Uterus (tissue), 4 donors: ENCODE results near the gene TBC1D10A. TPM values are rescaled to one million over a fixed set of nuclear protein-coding genes. Genes with fewer than 3 reads are reported as not detected.

Experiments used
- DNase-seq, 2 donors: peaks; one replicate each; pipeline ENCODE4 v3.0.0-alpha.2; 2019 to 2020
- H3K27ac ChIP-seq, 2 donors: fragments of 200-600 bp; sonication (generic); 1 replicate in 1 of 2; 2 replicates in 1 of 2; pipeline ENCODE4 v1.5.1; 2016 to 2018
- H3K27me3 ChIP-seq, 2 donors: fragments of 200-600 bp; sonication (generic); one replicate each; pipeline ENCODE4 v1.5.1; 2018 to 2019; ENCODE audit warnings: control low read depth in 1 of 2
- H3K36me3 ChIP-seq, 2 donors: fragments of 200-600 bp; sonication (generic); one replicate each; pipeline ENCODE4 v1.5.1; 2019; ENCODE audit warnings: control low read depth in 1 of 2
- H3K4me1 ChIP-seq, 2 donors: fragments of 200-600 bp; sonication (generic); one replicate each; pipeline ENCODE4 v1.5.1; 2018 to 2019; ENCODE audit warnings: control low read depth in 1 of 2
- H3K4me3 ChIP-seq, 2 donors: fragments of 200-600 bp; sonication (generic); 1 replicate in 1 of 2; 2 replicates in 1 of 2; pipeline ENCODE4 v1.5.1; 2018 to 2019; ENCODE audit warnings: mild to moderate bottlenecking in 1 of 2
- H3K9me3 ChIP-seq, 2 donors: fragments of 200-600 bp; sonication (generic); one replicate each; pipeline ENCODE4 v1.5.1; 2019; ENCODE audit warnings: control low read depth in 1 of 2
- POLR2A ChIP-seq, 2 donors: fragments of 450-650 bp; IDR thresholded peaks; one replicate each; pipeline ENCODE4 v1.6.1; 2016; ENCODE audit warnings: antibody characterized with exemption in 2 of 2, mild to moderate bottlenecking in 1 of 2, moderate library complexity in 1 of 2
- intact Hi-C: fragments of 100-400 bp; cut with DNase I; formaldehyde crosslinking; loops from one replicate; pipeline ENCODE4 v1.15.1; 2023; ENCODE audit warnings: low total_unique reads
- total RNA-seq, 4 donors: library from RNA; depleted of rRNA in 3 of 4; stranded (reverse); fragments of >200 nt in 3 of 4; gene quantifications; one replicate each; pipeline versions ENCODE4 v1.1.0 to v1.2.4, GENCODE V29; 2014 to 2023
- TF ChIP-seq, protein P1 (sequence below), 4 experiments: fragments of 200-600 bp in 2 of 4; fragments of 450-650 bp in 2 of 4; sonication (generic) in 2 of 4; IDR thresholded peaks; one replicate each; pipeline ENCODE4 v1.5.1; 2016 to 2019; ENCODE audit warnings: antibody characterized with exemption in 4 of 4, mild to moderate bottlenecking in 2 of 4, moderate library complexity in 1 of 4
- donor health status: DM: yes; HTN: yes; CAD: no.

The TBC1D10A gene
- total RNA-seq, 4 donors from 2014 or later = 2.8 to 33.6 (median 10.0) TPM

DNA sequence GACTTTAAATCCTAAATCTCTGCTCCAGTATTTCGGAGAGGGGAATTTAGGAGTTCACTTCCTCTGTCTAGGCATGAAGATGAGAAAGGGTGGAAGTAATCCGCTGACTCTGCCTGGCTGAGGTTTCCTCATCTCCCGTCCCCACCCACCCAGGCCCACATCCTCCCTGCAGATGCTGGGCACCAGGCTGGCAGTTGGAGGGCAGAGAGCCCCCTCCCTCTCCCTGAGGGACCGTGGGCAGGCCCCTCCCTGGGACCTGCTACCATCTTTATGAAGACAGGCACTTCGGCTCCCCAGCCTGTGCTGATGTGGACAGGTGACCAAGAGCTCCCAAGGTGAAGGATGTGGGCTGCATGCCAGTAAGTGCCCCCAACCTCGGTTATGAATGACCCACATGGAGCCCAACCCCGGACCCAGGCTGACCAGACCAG, 44.1 kb downstream of the TBC1D10A start:
- no peaks in the 10 kb centered on the region for H3K27me3 ChIP-seq
- intact Hi-C loops = no loop called here
- no peaks in the 10 kb centered on the region for H3K36me3 ChIP-seq
- no peak overlapping the region for H3K27ac ChIP-seq
- H3K9me3 ChIP-seq = no peaks in the 10 kb centered on the region
- no peak overlapping the region for H3K4me3 ChIP-seq
- peaks cover 0 to 6% of the 10 kb centered on the region in 2 donors for H3K4me1 ChIP-seq
- TF ChIP-seq, protein P1, sequence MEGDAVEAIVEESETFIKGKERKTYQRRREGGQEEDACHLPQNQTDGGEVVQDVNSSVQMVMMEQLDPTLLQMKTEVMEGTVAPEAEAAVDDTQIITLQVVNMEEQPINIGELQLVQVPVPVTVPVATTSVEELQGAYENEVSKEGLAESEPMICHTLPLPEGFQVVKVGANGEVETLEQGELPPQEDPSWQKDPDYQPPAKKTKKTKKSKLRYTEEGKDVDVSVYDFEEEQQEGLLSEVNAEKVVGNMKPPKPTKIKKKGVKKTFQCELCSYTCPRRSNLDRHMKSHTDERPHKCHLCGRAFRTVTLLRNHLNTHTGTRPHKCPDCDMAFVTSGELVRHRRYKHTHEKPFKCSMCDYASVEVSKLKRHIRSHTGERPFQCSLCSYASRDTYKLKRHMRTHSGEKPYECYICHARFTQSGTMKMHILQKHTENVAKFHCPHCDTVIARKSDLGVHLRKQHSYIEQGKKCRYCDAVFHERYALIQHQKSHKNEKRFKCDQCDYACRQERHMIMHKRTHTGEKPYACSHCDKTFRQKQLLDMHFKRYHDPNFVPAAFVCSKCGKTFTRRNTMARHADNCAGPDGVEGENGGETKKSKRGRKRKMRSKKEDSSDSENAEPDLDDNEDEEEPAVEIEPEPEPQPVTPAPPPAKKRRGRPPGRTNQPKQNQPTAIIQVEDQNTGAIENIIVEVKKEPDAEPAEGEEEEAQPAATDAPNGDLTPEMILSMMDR (IDR thresholded peaks at IDR 0.05) = no peak
- no peak for TF ChIP-seq POLR2A (IDR thresholded peaks at IDR 0.05)
- DNase-seq = no peak

DNA sequence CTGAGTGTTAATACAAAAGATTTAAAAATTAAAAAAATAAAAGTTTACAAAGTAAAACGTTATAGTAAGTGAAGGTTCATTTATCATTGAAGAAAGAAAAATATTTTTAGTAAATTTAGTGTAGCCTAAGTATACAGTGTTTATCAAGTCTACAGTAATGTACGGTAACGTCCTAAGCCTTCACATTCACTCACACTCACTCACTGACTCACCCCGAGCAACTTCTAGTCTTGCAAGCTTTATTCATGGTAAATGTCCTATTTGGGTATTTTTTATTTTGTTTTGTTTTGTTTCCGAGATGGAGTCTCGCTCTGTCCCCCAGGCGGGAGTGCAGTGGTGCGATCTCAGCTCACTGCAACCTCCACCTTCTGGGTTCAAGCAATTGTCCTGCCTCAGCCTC, 46.2 kb downstream of the TBC1D10A start:
- H3K4me3 ChIP-seq = no peak overlapping the region
- no peaks in the 10 kb centered on the region for H3K27me3 ChIP-seq
- DNase-seq = no peak
- intact Hi-C loops = no loop called here
- H3K4me1 ChIP-seq = no peaks in the 10 kb centered on the region
- TF ChIP-seq, protein P1 (IDR thresholded peaks at IDR 0.05) = no peak
- TF ChIP-seq POLR2A (IDR thresholded peaks at IDR 0.05) = no peak
- H3K36me3 ChIP-seq = no peaks in the 10 kb centered on the region
- no peaks in the 10 kb centered on the region for H3K9me3 ChIP-seq
- H3K27ac ChIP-seq = no peak overlapping the region

DNA sequence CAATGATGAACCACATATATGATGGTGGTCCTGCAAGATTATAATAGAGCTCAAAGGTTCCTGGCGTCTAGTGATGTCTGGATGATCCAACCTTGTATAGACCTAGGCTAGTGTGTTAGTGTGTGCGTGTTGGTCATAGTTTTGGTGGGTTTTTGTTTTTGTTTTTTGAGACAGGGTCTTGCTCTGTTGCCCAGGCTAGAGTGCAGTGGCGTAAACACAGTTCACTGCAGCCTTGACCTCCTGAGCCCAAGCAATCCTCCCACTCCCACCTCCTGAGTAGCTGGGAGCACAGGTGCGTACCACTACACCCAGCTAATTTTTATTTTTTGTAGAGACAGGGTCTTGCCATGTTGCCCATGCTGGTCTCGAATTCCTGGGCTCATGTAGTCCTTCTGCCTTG, 46.8 kb downstream of the TBC1D10A start:
- Histone ChIP-seq H3K27ac (no peak overlapping the region), H3K4me1 (no peaks in the 10 kb centered on the region), H3K36me3 (no peaks in the 10 kb centered on the region), H3K27me3 (no peaks in the 10 kb centered on the region), H3K4me3 (no peak overlapping the region), H3K9me3 (no peaks in the 10 kb centered on the region)
- no peak for DNase-seq
- TF ChIP-seq, protein P1 (IDR thresholded peaks at IDR 0.05) = no peak
- no peak for TF ChIP-seq POLR2A (IDR thresholded peaks at IDR 0.05)
- intact Hi-C loops = no loop called here

DNA sequence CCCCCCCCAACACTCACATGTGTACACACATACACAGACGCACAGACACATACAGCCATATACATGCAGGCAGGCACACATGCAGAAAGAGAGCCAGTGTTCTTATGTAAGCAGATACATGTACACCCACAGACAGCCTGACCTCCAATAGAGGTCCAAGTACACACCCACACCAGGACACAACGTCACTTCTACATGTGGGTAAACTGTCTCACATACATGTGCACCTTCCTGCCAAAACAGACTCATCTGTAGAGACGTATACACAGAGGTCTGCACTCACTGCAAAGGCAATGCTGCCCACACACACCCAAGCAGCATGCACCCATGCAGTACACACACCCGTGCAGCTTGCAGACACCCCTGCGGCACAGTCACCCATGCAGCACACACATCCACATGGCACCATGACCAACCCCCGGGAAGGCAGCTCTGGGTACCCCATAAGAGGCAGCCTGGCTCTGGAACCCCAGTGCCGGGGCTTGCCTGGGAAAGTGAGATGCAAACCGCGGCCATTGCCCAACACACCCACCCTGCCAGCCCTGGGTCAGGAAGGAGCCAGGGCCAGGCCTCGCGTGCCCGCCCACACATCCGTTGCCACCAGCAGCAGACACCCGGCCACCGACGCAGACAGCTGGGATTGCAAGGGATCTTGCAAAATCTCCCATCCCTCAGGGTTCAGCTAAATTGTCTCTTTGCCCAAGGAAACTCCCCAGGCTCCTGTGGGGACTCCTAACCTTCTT, 47.5 kb downstream of the TBC1D10A start:
- Histone ChIP-seq H3K9me3 (no peaks in the 10 kb centered on the region), H3K4me3 (no peak overlapping the region), H3K4me1 (no peaks in the 10 kb centered on the region), H3K27me3 (no peaks in the 10 kb centered on the region), H3K36me3 (no peaks in the 10 kb centered on the region), H3K27ac (no peak overlapping the region)
- DNase-seq = no peak
- TF ChIP-seq, protein P1 (IDR thresholded peaks at IDR 0.05) = no peak
- TF ChIP-seq POLR2A (IDR thresholded peaks at IDR 0.05) = no peak
- intact Hi-C loops = no loop called here

DNA sequence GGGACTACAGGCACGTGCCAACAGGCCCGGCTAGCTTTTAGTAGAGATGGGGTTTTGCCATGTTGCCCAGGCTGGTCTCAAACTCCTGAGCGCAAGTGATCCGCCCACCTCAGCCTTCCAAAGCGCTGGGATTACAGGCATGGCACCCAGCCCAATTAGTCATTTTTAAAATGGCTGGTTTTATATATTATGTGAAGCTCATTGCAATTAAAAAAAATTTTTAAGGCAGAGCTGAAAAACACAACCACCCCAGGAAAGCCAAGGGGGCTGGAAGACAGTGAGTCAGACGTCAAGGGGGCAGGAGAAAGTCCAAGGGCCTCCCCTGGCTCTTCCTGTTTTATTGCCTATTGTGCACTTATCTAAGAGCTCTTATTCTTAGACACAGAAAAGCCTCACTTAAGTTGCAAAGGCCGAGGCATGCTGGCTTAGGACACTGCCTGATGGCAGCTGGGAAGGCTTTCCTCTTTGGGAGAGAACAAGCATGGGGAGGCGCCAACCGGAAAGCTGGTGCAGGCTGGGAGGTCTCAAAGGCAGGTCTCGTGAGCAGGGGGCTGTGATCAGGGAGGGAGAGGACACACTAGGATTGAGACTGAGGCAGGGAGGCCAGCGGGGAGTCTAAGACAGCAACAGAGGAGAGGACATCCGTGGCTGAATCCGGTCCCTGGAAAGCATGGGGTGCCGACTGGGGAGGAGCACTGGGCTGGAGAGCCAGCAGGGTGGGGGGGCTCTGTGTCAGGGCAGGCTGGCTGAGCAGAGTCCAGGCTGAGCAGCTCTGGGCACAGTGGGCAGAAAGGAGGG, 49.0 kb downstream of the TBC1D10A start:
- Histone ChIP-seq H3K4me1 (no peaks in the 10 kb centered on the region), H3K27me3 (no peaks in the 10 kb centered on the region), H3K36me3 (no peaks in the 10 kb centered on the region), H3K9me3 (no peaks in the 10 kb centered on the region), H3K27ac (peak overlapping the region; percentile 52 to 71), H3K4me3 (no peak overlapping the region)
- TF ChIP-seq, protein P1 (IDR thresholded peaks at IDR 0.05) = no peak
- no peak for TF ChIP-seq POLR2A (IDR thresholded peaks at IDR 0.05)
- peak in 1 of 2 donors; percentile 61 for DNase-seq
- intact Hi-C loops = no loop called here
